Sigmoid colon (tissue), 7 donors: ENCODE data around the gene KRT7. TPM values are rescaled to one million over a fixed set of nuclear protein-coding genes. Genes with fewer than 3 reads are reported as not detected.

Experiments used
- DNase-seq: peaks from one replicate; pipeline ENCODE4 v3.0.0-alpha.2; 2019
- H3K27ac ChIP-seq, 4 donors: fragments of 200-600 bp; sonication (generic); one replicate each; pipeline ENCODE4 v1.5.1; 2016 to 2019; ENCODE audit warnings: mild to moderate bottlenecking in 1 of 4
- H3K27me3 ChIP-seq, 3 donors: fragments of 200-600 bp; sonication (generic); one replicate each; pipeline ENCODE4 v1.5.1; 2019; ENCODE audit warnings: mild to moderate bottlenecking in 1 of 3
- H3K36me3 ChIP-seq, 4 donors: fragments of 200-600 bp; sonication (generic); one replicate each; pipeline ENCODE4 v1.5.1; 2016 to 2019
- H3K4me1 ChIP-seq, 4 donors: fragments of 200-600 bp; sonication (generic); one replicate each; pipeline ENCODE4 v1.5.1; 2017 to 2019
- H3K4me3 ChIP-seq, 4 donors: fragments of 200-600 bp; sonication (generic); one replicate each; pipeline ENCODE4 v1.5.1; 2017 to 2019; ENCODE audit warnings: mild to moderate bottlenecking in 2 of 4, moderate library complexity in 1 of 4
- H3K9me3 ChIP-seq, 4 donors: fragments of 200-600 bp in 3 of 4; sonication (generic) in 3 of 4; one replicate each; pipeline versions ENCODE4 v1.5.1 to v1.6.1; 2013 to 2019
- CTCF ChIP-seq, 4 experiments: fragments of 450-650 bp in 3 of 4; fragments of 200-600 bp in 1 of 4; IDR thresholded peaks; one replicate each; pipeline ENCODE4 v1.5.1; 2016 to 2019; ENCODE audit warnings: antibody characterized with exemption in 4 of 4, mild to moderate bottlenecking in 3 of 4, moderate library complexity in 2 of 4
- EP300 ChIP-seq, 4 donors: sonication (generic); formaldehyde crosslinking; IDR thresholded peaks; one replicate each; pipeline ENCODE4 v1.6.1; 2017; ENCODE audit warnings: antibody characterized with exemption in 4 of 4
- POLR2A ChIP-seq, 2 donors: fragments of 450-650 bp; IDR thresholded peaks; one replicate each; pipeline ENCODE4 v1.6.1; 2016; ENCODE audit warnings: antibody characterized with exemption in 2 of 2, mild to moderate bottlenecking in 2 of 2, moderate library complexity in 2 of 2
- POLR2AphosphoS5 ChIP-seq, 4 donors: sonication (generic); formaldehyde crosslinking; IDR thresholded peaks; one replicate each; pipeline ENCODE4 v1.6.1; 2017; ENCODE audit warnings: antibody characterized with exemption in 4 of 4
- WGBS, 2 donors: extraction: QIAGEN DNeasy Blood & Tissue Kit; methylation state at CpG; one replicate each; pipeline ENCODE4 v1.1.7; 2013; 5-methylcytosine and 5-hydroxymethylcytosine counted together
- intact Hi-C: fragments of 100-400 bp; cut with DNase I; formaldehyde crosslinking; loops from one replicate; pipeline ENCODE4 v1.15.1; 2023
- polyA plus RNA-seq, 3 donors: library from polyadenylated mRNA; stranded (reverse); fragments of 200-250 nt; gene quantifications; one replicate each; pipeline ENCODE4 v1.2.3, GENCODE V29; 2013
- total RNA-seq, 4 donors: library from RNA; depleted of rRNA; stranded (reverse); fragments of >200 nt; gene quantifications; one replicate each; pipeline ENCODE4 v1.1.0, GENCODE V29; 2016
- donor health status: healthy with polysubstance abuse.
- donor health status: Bipolar disorder and iron deficiency.
- donor health status: healthy.

Gene KRT7
- total and polyA plus RNA-seq, 7 donors: 0.27 to 12.0 (median 2.4) TPM; not detected in 2

- intact Hi-C loops: loop anchor here (1.0 to 10.0 kb wide), 2 partner anchors 34 to 255 kb away; no protein-coding TSS in a partner anchor
- H3K4me3 ChIP-seq: no peak overlapping the region
- 91 to 92% methylated on average over 14 of the region's 14 CpGs for WGBS, 2 donors
- H3K4me1 ChIP-seq: peaks cover 0 to 34% (median 32%) of the 10 kb centered on the region in 4 donors
- H3K27me3 ChIP-seq: no peaks in the 10 kb centered on the region
- H3K9me3 ChIP-seq: no peaks in the 10 kb centered on the region
- no peak for TF ChIP-seq EP300 (IDR thresholded peaks at IDR 0.05)
- peak in 1 of 4 experiments; percentile 14 for TF ChIP-seq CTCF (IDR thresholded peaks at IDR 0.05)
- TF ChIP-seq POLR2AphosphoS5 (IDR thresholded peaks at IDR 0.05): no peak
- no peak for TF ChIP-seq POLR2A (IDR thresholded peaks at IDR 0.05)
- no peak for DNase-seq
- no peaks in the 10 kb centered on the region for H3K36me3 ChIP-seq
- H3K27ac ChIP-seq: peak overlapping the region; percentile 84 to 95 (median 86)
Measured at GRCh38 chr12:52279422-52280318, 46.6 kb downstream of the KRT7 start.

- intact Hi-C loops: no loop called here
- Histone ChIP-seq H3K4me3 (no peak overlapping the region), H3K9me3 (no peaks in the 10 kb centered on the region), H3K36me3 (no peaks in the 10 kb centered on the region), H3K4me1 (peaks cover 0 to 34% (median 32%) of the 10 kb centered on the region in 4 donors), H3K27me3 (no peaks in the 10 kb centered on the region), H3K27ac (peak overlapping the region; percentile 84 to 95 (median 86))
- peak; percentile 94 for DNase-seq
- peak in 3 of 4 donors; percentile 58 to 81 (median 72) for TF ChIP-seq POLR2AphosphoS5 (IDR thresholded peaks at IDR 0.05)
- TF ChIP-seq POLR2A (IDR thresholded peaks at IDR 0.05): no peak
- TF ChIP-seq CTCF (IDR thresholded peaks at IDR 0.05): no peak
- TF ChIP-seq EP300 (IDR thresholded peaks at IDR 0.05): peak; percentile 89 to 98 (median 96)
- WGBS, 2 donors: 40 to 63% methylated on average over 3 of the region's 3 CpGs
Measured at GRCh38 chr12:52280319-52280795, 47.3 kb downstream of the KRT7 start.

GRCh38 chr12:52280796-52281560 lies 47.9 kb downstream of the KRT7 start:
- Histone ChIP-seq H3K36me3 (no peaks in the 10 kb centered on the region), H3K4me1 (peaks cover 0 to 34% (median 32%) of the 10 kb centered on the region in 4 donors), H3K9me3 (no peaks in the 10 kb centered on the region), H3K27me3 (no peaks in the 10 kb centered on the region), H3K27ac (peak overlapping the region; percentile 84 to 95 (median 86)), H3K4me3 (no peak overlapping the region)
- intact Hi-C loops: no loop called here
- DNase-seq: peak; percentile 85
- TF ChIP-seq POLR2AphosphoS5 (IDR thresholded peaks at IDR 0.05) (peak in 2 of 4 donors; percentile 6 to 39), EP300 (IDR thresholded peaks at IDR 0.05) (peak; percentile 11 to 56 (median 46)), CTCF (IDR thresholded peaks at IDR 0.05) (no peak), POLR2A (IDR thresholded peaks at IDR 0.05) (no peak)
- 41 to 58% methylated on average over 4 of the region's 4 CpGs for WGBS, 2 donors

DNA sequence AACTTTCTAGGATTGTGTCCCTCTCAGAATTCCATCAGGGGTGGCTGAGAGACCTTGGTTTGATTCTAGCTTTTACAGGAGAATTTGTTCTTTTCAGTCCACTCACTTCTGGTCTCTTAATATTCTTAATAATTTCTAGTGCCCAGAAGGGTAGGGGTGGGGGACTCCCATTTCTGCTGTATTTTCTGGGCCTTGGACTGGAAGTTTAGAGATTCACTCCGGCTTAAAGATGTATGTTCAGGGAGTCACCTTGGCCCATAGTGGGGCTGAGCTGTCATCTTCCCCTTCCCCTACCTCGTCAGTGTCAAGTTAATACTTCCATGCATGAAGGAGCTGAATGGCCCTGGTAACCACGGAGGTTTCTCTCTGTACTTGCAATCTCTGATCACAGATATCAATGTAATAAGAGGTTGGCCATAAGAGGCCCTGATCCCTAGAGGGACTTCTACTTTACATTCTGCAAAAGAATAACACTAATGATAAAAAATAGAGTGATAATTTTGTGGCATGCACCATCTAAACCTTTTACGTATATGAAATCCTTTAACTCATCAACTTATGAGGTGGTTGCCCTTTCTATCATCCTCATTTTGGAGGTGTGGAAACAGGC lies 51.6 kb downstream of the KRT7 start:
- H3K4me1 ChIP-seq: peaks cover 0 to 20% (median 18%) of the 10 kb centered on the region in 4 donors
- no peak for TF ChIP-seq POLR2AphosphoS5 (IDR thresholded peaks at IDR 0.05)
- no peak for TF ChIP-seq EP300 (IDR thresholded peaks at IDR 0.05)
- no peak for TF ChIP-seq CTCF (IDR thresholded peaks at IDR 0.05)
- no peak for TF ChIP-seq POLR2A (IDR thresholded peaks at IDR 0.05)
- intact Hi-C loops: no loop called here
- no peaks in the 10 kb centered on the region for H3K36me3 ChIP-seq
- no peaks in the 10 kb centered on the region for H3K9me3 ChIP-seq
- WGBS, 2 donors: 79 to 84% methylated on average over 4 of the region's 4 CpGs
- H3K27ac ChIP-seq: no peak overlapping the region
- H3K4me3 ChIP-seq: no peak overlapping the region
- no peak for DNase-seq
- H3K27me3 ChIP-seq: no peaks in the 10 kb centered on the region
